Endodermal cell (in vitro differentiated cells): ENCODE measurements around the gene WDR35. TPM values are rescaled to one million over a fixed set of nuclear protein-coding genes. Genes with fewer than 3 reads are reported as not detected.

Source experiments
- DNase-seq: peaks from one replicate; pipeline ENCODE4 v3.0.0-alpha.2; 2017
- H3K27ac ChIP-seq: 2 replicates; pipeline ENCODE4 v1.5.1; 2013; ENCODE audit warnings: mild to moderate bottlenecking, low read depth, low read length, moderate library complexity
- H3K27me3 ChIP-seq: 2 replicates; pipeline ENCODE4 v1.6.1; 2013; ENCODE audit warnings: mild to moderate bottlenecking, low read length, moderate library complexity; ENCODE audit not compliant: insufficient read depth, control insufficient read depth, poor library complexity, severe bottlenecking
- H3K36me3 ChIP-seq: 2 replicates; pipeline ENCODE4 v1.7.0; 2013; ENCODE audit warnings: mild to moderate bottlenecking, low read length, moderate library complexity; ENCODE audit not compliant: control insufficient read depth, insufficient read depth
- H3K4me1 ChIP-seq: one replicate; pipeline ENCODE4 v1.7.0; 2013; ENCODE audit warnings: low read length; ENCODE audit not compliant: control insufficient read depth, insufficient read depth
- H3K4me3 ChIP-seq: 2 replicates; pipeline ENCODE4 v1.5.1; 2013; ENCODE audit warnings: mild to moderate bottlenecking, low read length, moderate library complexity
- H3K9ac ChIP-seq: 2 replicates; pipeline ENCODE4 v1.6.1; 2013; ENCODE audit warnings: mild to moderate bottlenecking, low read length, moderate library complexity; ENCODE audit not compliant: poor library complexity, severe bottlenecking; ENCODE audit errors: extremely low read depth
- H3K9me3 ChIP-seq: 2 replicates; pipeline ENCODE4 v1.6.1; 2013; ENCODE audit warnings: mild to moderate bottlenecking, low read length, moderate library complexity; ENCODE audit not compliant: control insufficient read depth
- H3K27ac Mint-ChIP-seq: 2 replicates; pipeline ENCODE4 v1.8.0; 2020; ENCODE audit warnings: mixed read lengths
- H3K27me3 Mint-ChIP-seq: 2 replicates; pipeline ENCODE4 v1.8.0; 2021; ENCODE audit warnings: mild to moderate bottlenecking, mixed read lengths; ENCODE audit not compliant: insufficient read depth
- H3K36me3 Mint-ChIP-seq: 2 replicates; pipeline ENCODE4 v1.8.0; 2020; ENCODE audit warnings: low read depth, mixed read lengths
- H3K4me1 Mint-ChIP-seq: 2 replicates; pipeline ENCODE4 v1.8.0; 2020; ENCODE audit warnings: mixed read lengths
- H3K4me3 Mint-ChIP-seq: 2 replicates; pipeline ENCODE4 v1.8.0; 2020; ENCODE audit warnings: mild to moderate bottlenecking, moderate library complexity, mixed read lengths
- H3K9me3 Mint-ChIP-seq: 2 replicates; pipeline ENCODE4 v1.8.0; 2020; ENCODE audit warnings: mild to moderate bottlenecking, mixed read lengths
- CTCF ChIP-seq: fragments of 200-600 bp; sonication (generic); conservative IDR thresholded peaks from 2 replicates; pipeline ENCODE4 v1.5.0; 2021; ENCODE audit warnings: antibody characterized with exemption, mild to moderate bottlenecking
- WGBS, 2 experiments: methylation state at CpG; one replicate each; pipeline versions ENCODE4 v1.1.5 to v1.1.7; 2013; ENCODE audit warnings: missing lambda C conversion rate in 2 of 2, mixed read lengths in 1 of 2; ENCODE audit not compliant: insufficient coverage in 1 of 2, insufficient read length in 1 of 2; 5-methylcytosine and 5-hydroxymethylcytosine counted together
- total RNA-seq, 2 donors: library from RNA; stranded (reverse); fragmentation: NEBNext Ultra II Directional in 1 of 2; extraction: Animal tissue kit (Norgen Biotek cat#: 25700) in 1 of 2; gene quantifications; 2 replicates in 1 of 2; 3 replicates in 1 of 2; pipeline ENCODE4 v1.2.1, GENCODE V29; 2021

WDR35 gene
- total RNA-seq, 2 donors from 2014 or later: 11.3 to 13.5 TPM

DNA sequence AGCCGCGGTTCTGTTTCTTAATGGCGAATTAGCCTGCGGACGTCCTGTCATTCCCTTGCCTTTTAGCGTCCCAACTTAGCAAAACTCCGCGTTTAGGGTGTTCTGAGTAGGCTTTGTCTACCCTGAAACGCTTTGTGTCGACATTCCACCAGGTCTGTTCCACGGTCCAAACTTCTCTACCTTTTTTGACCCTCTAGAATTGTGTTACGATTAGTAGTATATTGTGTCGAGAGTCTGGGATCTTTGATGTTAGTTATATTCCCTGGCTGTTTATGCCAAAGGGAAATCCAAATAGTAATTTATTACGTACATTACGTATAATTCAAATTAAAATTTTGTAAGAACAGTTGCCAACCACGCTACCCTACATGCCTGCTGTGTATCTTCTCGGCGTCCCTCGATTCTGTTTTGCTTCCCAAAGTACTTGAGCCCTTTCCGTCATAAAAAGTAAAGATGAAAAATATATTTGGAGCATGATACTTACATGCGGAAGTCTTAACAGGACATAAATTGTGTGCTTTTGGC is 87.6 kb downstream of the WDR35 start:
- Histone ChIP-seq H3K4me3 (peak overlapping the region; percentile 97), H3K9me3 (no peaks in the 10 kb centered on the region), H3K4me1 (peaks cover 4% of the 10 kb centered on the region), H3K36me3 (no peaks in the 10 kb centered on the region), H3K27me3 (no peaks in the 10 kb centered on the region), H3K9ac (peak overlapping the region; percentile 94), H3K27ac (peak overlapping the region; percentile 83)
- DNase-seq: no peak
- peaks cover 2% of the 10 kb centered on the region for H3K36me3 Mint-ChIP-seq
- peak overlapping the region; percentile 100 for H3K27ac Mint-ChIP-seq
- peak overlapping the region; percentile 91 for H3K4me3 Mint-ChIP-seq
- no peaks in the 10 kb centered on the region for H3K9me3 Mint-ChIP-seq
- peaks cover 11% of the 10 kb centered on the region for H3K27me3 Mint-ChIP-seq
- peaks cover 22% of the 10 kb centered on the region for H3K4me1 Mint-ChIP-seq
- WGBS, 2 experiments: 10 to 12% methylated on average over 8 to 19 of the region's 21 CpGs
- TF ChIP-seq CTCF: no peak

DNA sequence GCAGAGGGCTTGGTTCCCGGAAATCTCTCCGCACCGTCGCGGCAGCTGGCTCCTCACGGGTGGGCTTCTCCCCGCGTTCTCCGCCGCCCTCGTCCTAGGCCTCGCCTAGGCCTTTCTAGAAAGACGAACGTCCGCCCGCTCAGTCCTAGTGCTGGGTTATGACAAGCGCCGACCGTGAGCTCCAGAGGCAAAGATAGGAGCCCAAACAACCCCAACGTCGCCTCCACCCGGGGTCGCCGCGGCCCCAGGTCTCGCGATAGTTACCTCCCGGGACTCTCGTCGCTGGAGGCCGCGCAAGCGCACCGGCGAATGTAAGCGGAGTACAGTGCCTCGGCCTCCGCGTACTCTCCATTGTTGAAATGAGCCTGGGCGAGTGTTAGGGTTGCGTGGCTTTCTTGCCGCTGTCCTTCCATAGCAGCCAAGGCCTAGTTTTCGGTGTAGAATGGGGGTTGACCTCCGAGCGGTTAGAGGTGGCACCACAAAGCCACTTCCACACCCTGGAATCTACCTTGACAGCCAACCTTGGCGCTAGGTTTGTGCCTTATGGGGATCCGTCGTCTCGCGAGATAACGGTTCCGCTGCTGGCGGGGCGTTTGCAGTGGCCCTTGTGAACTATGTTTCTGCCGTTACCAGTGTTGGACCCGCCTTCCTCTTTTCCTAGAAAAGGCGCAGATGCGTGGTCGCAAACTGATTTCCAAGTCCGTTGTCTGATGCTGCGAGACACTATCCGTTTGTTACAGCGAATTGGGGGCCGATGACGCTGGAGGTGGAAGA is 88.3 kb downstream of the WDR35 start, which contains the start of gene TTC32:
TSS of gene TTC32 (minus strand) at position 542 of the 774 bp plus-strand sequence. CDS start at position 413, 129 bp downstream.
- Mint-ChIP-seq H3K9me3 (no peaks in the 10 kb centered on the region), H3K4me1 (peaks cover 22% of the 10 kb centered on the region), H3K4me3 (peak within 1 kb of the TSS; percentile 91), H3K27me3 (peaks cover 11% of the 10 kb centered on the region), H3K27ac (peak within 1 kb of the TSS; percentile 100), H3K36me3 (peaks cover 2% of the 10 kb centered on the region)
- no peak for TF ChIP-seq CTCF
- Histone ChIP-seq H3K36me3 (no peaks in the 10 kb centered on the region), H3K9ac (peak within 1 kb of the TSS; percentile 94), H3K27me3 (no peaks in the 10 kb centered on the region), H3K9me3 (no peaks in the 10 kb centered on the region), H3K27ac (peak within 1 kb of the TSS; percentile 83), H3K4me3 (peak within 1 kb of the TSS; percentile 97), H3K4me1 (peaks cover 4% of the 10 kb centered on the region)
- peak; percentile 97 for DNase-seq
- 0% methylated on average over 32 to 65 of the region's 65 CpGs for WGBS, 2 experiments

DNA sequence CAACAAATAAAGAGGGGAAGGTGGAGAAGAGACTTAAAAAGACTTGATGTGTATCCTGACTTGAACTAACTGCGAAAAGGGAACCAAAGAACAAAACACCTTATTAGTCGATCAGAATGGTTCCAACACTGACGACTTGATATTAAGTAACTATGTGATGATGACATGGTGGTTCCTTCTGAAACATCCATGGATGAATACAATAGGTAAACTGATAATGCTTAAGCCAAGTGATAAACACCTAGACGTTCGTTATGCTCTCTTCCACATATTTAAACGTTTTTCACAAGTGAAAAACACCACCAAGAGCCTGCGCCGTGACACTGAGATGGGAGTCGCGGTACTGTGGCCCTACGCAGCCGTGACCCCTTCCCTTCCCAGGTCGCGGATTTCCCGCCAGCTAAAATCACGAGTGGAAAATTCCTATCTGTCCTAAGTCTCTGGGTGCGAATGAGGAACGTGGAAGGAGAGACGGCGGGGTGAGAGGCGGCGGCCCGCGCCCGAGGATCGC is 88.9 kb downstream of the WDR35 start:
- WGBS, 2 experiments: 1 to 3% methylated on average over 9 to 26 of the region's 26 CpGs
- no peaks in the 10 kb centered on the region for H3K9me3 Mint-ChIP-seq

More for the DNA sequence above, 88.9 kb downstream of the WDR35 start:
- H3K4me3 Mint-ChIP-seq: peak overlapping the region; percentile 91
- Histone ChIP-seq H3K4me3 (peak overlapping the region; percentile 97), H3K27me3 (no peaks in the 10 kb centered on the region), H3K9ac (peak overlapping the region; percentile 94), H3K36me3 (no peaks in the 10 kb centered on the region), H3K4me1 (peaks cover 4% of the 10 kb centered on the region), H3K9me3 (no peaks in the 10 kb centered on the region), H3K27ac (peak overlapping the region; percentile 83)
- no peak for DNase-seq
- peaks cover 11% of the 10 kb centered on the region for H3K27me3 Mint-ChIP-seq
- H3K27ac Mint-ChIP-seq: peak overlapping the region; percentile 100
- peaks cover 2% of the 10 kb centered on the region for H3K36me3 Mint-ChIP-seq
- H3K4me1 Mint-ChIP-seq: peaks cover 22% of the 10 kb centered on the region
- TF ChIP-seq CTCF: no peak
